H1 (cell line): ENCODE measurements around the gene ENTREP3.

Experiments used
- EGR1 ChIP-seq: IDR thresholded peaks from 2 replicates; pipeline ENCODE4 v1.6.1; 2011; ENCODE audit warnings: low read depth, low read length, borderline replicate concordance
- SP1 ChIP-seq: IDR thresholded peaks from 2 replicates; pipeline ENCODE4 v1.6.1; 2011; ENCODE audit warnings: low read depth, low read length

DNA sequence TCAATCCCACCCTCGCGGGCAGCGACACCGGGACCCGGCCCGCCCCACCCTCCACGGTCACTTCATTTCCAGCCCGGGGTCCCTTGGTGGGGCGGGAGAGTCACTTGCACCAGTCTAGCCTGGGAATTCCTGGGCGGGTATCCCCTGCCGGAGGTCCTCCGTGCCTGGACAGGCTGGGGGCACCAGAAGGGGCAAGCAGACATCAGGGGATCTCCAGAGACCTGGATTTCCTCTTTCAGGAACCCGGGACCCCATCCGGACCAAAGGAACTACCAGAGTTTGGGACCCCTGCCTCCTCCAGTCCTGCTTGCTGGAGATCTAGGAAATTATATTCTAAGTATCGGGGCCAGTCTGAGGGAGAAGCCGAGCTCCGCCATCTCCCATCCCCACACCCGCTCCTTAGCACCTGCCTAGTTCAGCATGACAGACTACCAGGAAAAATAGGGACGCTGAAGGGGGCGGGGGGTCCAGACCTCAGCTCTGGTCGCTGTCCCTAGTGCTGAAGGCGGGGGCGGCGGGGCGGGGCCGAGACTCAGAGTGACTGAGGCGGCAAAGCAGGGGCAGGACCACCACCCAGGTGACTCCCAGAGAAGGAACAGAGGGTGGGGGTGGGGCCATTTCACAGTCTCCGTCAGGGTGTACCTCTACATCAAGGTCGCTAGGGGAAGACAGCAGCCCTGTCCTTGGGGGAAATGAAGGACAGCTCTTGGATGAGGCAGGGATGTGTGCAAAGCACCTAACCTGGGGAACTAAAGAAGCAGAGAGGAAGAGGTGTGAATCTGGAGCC, 22.8 kb upstream of the ENTREP3 start:
- TF ChIP-seq EGR1 (peak; percentile 100), SP1 (no peak)
